G401 (cell line): Measurements from ENCODE around the gene UNG. TPM values are rescaled to one million over a fixed set of nuclear protein-coding genes. Genes with fewer than 3 reads are reported as not detected.
A peak's percentile ranks its signal among the peaks of the same experiment; 100 is the strongest.
"Not testable (repeated sequence)": the region's sequence is repeated elsewhere in the genome, so short reads cannot be mapped to it uniquely, and the experiment has no call there.

Source experiments
- DNase-seq: peaks from one replicate; pipeline ENCODE4 v3.0.0-alpha.2; 2015; ENCODE audit warnings: low spot score
- in situ Hi-C: cut with HindIII; loops from 2 replicates; pipeline ENCODE4 v1.10.0; 2016; ENCODE audit warnings: low sequenced_read_pairs, mixed read lengths
- total RNA-seq: library from RNA; depleted of rRNA; stranded (reverse); fragments of >200 nt; shearing (Covaris generic); gene quantifications from 2 replicates; pipeline ENCODE4 v1.2.3, GENCODE V29; 2014; rRNA removed

UNG gene
- total RNA-seq, 1 experiment from 2014 or later: 94.8 TPM

DNA sequence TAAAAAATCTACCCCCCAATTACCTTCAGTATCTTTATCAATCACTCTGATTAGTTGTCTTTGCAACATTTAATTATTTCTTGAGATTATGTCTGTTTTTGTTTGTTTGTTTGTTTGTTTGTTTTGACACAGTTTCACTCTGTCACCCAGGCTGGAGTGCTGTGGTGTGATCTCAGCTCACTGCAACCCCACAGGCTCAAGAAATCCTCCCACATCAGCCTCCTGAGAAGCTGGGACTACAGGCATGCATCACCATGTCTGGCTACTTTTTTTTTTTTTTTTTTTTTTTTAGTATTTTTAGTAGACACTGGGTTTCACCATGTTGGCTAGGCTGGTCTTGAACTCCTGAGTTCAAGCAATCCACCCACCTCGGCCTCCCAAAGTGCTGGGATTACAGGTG is 49.7 kb downstream of the UNG start:
- DNase-seq, in situ Hi-C loops: not testable (repeated sequence)

DNA sequence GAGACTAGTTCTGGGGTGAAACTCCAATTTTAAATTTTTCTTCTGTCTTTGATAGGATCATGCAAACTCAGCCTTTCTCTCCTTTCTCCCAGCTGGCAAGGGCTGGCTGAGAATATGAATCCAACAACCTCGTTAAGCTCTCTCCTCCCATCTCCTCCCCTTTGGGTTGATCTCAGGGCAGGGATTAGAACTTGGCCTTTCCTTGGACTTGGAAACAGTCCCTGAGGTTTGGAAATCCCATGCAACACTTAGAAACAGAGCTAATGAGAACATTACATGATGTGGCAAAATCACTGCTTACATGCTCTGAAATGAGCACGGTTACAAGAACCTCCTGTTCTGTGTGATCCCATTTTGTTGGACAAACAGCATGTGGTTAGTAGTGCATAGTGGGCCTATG is 50.6 kb downstream of the UNG start:
- in situ Hi-C loops: no loop called here
- no peak for DNase-seq

DNA sequence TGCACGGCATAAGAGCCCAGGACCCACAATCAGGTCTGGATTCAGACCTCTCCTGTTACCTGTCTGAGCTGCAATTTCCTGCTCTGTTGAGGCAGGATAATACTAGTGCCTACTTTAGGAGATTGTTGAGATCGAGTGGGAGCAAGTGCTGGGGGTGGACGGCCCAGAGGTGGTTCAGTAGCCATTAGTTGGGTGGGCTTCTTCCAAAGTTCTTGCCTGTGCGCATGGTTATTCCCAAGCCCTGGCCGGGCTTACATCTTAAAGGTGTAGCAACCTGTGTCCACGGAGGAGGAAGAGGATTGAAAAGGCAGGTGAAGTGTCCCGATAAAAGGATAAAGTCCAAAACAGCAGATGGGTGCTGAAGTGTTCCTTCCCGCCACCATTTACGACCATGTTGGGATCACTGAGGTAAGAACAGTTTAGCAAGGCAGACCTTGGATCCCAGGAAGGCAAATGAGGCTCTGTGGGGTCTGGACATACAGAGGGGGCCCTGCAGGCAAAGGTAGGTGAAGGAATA is 52.8 kb downstream of the UNG start:
- in situ Hi-C loops: no loop called here

DNA sequence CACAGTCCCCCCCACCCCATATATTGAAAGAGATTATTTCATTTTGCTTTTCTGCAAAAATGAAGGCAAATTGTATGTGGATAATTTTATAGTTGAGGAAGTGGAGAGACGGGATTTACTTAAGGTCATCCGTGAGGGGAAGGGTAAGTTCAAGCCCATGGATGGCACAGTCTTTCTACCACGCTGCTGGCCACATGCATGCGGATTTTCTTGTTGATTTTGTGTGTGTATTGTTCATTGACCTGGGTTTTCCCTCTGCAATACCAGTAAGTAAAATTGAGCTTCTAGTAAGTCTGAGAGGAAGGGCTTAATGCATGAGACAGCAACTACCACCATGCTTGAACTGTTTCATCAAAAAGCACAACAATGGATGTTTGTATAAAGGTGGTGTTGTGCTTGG is 54.1 kb downstream of the UNG start:
- in situ Hi-C loops: no loop called here
- DNase-seq: no peak

More for the DNA sequence above, 52.8 kb downstream of the UNG start:
- DNase-seq: no peak

DNA sequence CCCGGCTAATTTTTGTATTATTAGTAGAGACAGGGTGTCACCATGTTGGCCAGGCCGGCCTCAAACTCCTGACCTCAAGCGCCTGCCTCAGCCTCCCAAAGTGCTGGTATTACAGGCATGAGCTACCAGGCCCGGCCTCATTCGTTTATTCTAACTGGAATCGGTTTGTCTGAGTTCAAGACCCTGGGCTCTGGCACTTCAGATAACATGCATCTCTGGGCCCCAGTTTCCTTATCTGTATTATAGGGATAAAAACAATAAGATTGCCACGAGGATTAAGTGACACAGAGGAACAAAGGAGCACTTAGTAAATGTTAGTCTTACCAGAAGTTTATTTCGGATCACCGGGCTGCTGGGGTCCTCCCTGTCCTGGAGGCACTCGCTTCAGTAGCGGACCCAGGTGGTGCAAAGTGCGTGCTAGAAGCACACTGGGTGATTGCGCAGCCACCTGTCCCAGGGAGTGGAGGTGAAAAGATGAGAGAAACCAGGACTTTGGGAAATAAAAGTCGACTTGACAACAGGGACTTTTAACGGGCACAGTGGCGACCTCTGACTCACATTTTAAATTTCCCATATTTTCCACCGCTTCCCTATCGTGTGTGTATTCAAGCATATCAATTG is 56.5 kb downstream of the UNG start:
- DNase-seq: no peak
- in situ Hi-C loops: no loop called here

DNA sequence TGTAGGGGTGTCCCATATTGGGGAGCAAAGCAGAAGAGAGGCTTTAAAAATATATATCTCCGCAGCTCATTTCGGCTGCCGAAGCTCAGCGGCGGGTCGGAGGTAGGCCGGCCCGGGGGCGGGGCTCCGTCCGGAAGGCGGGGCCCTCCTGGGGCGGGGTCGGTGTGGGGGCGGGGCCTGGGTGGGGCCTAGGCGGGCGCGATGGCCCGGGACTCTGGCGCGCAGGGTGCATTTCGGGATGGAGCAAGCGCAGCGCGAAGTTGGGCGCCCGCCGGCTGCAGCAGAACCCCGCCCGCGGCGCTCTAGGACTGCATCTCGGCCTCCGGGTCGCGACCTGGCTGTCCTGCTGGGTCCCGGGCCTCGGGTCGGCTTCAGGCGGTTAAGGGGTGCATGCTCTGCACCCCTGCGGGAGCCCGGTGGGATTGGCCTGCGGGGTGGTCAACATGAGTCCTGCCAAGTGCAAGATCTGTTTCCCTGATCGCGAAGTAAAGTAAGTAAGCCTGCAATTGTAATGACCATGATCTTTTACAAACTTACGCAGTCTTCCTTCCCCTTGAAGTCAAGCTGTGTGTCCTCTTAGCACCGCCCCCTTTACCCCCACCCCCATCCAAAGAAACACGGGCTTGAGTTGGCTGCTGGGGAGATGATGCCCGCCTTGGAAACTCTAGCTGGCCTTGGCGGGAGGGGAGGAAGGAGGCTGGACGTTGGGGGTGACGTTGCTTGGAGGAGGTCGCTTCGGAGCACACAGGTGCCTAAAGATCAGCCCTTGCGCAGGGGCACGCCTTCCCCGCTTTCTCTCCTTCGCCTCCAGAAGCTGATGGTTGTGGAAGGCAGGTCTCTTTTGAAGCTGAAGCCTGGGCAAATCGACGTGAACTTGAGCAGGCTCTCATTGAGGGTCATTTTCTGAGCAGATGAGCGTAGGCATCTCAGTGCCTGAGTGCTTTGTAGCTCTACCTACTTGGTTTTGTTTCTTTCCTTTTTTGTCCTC is 57.3 kb downstream of the UNG start:
- DNase-seq: peak; percentile 86
- in situ Hi-C loops: no loop called here

DNA sequence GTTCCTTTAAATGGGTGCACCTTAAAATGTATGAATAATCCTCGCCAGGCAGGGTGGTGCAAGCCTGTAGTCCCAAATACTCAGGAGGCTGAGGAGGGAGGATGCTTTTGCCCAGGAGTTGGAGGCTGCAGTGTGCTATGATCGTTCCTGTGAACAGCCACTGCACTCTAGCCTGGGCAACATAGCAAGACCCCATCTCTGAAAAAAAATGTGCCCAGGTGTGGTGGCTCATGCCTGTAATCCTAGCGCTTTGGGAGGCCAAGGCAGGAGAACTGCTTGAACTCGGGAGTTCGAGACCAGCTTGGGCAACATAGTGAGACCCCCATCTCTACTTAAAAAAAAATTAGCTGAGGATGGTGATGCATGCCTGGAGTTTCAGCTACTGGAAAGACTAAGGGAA is 58.6 kb downstream of the UNG start:
- DNase-seq: no peak
- in situ Hi-C loops: no loop called here

DNA sequence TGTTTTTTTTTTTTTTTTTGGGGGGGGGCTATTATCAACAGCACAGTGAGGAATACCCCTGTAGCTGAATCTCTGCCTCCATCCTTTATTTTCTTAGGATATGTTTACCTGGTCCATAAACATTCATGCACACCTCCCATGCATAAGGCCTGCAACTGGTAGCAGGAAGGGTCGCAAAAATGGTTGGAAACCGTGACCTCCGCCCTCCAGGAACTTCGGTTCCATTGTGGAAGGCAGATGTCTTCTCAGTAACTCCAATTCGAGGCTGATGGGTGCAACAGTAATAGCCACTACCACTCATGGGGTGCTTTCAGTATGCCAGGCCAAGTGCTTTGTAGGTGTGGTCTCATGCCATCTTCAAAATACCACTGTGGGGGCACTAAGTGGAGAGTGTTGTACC is 59.2 kb downstream of the UNG start:
- no peak for DNase-seq
- in situ Hi-C loops: no loop called here

DNA sequence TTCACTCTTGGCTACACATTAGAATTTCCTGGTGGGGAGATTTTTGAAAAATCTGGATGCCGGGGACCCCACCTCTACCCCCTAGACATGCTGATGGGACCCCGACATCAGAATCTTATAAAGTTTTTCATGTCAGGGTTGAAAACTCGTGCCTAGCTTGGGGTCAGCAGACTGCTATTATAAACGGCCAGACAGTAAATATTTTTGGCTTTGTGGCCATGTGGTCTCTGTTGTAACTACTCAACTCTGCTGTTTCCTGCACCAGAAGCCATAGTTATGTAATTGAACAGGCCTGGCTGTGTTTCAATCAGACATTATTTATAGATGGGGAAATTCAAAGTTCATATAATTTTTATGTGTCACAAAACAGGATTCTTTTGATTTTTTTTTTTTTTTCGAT is 60.6 kb downstream of the UNG start:
- no peak for DNase-seq

DNA sequence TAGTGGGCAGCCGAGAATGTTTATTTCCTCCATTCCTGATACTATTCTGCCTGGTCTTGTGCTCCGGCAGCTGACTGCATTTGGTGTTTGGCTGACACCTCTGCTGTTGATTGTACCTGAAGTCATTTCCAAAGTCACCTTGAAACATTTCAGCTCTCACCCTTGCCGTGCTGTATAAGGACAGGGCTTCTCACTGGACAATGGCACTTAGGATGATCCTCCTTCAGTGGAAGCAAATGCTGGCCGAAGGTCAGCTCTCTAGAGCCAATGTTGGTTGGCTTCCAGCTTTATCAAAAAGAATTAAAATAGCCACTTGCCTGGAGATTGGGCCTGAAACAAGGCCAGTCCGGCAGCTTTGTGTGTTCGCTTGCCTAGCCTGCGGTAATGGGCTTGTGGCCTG is 63.0 kb downstream of the UNG start:
- in situ Hi-C loops: no loop called here
- peak; percentile 42 for DNase-seq

More for the DNA sequence above, 60.6 kb downstream of the UNG start:
- in situ Hi-C loops: no loop called here

Other genes starting within 250 kb of the UNG start
- gene SSH1, start 240.0 kb upstream of the UNG start, total RNA-seq: 34.8 and 45.1 TPM in 2 replicates
- gene DAO, start 217.5 kb upstream of the UNG start, total RNA-seq: 21.5 and 22.1 TPM in 2 replicates
- gene SVOP, start 76.5 kb upstream of the UNG start, total RNA-seq: 0.25 and 1.0 TPM in 2 replicates
- gene USP30, start 45.0 kb upstream of the UNG start, total RNA-seq: 20.5 and 21.6 TPM in 2 replicates
- 47.9 and 54.5 TPM in 2 replicates for gene ALKBH2, start 4.1 kb upstream of the UNG start, total RNA-seq
- 1.7 and 2.6 TPM in 2 replicates for gene ACACB, start 19.0 kb downstream of the UNG start, total RNA-seq
- gene FOXN4, start 211.7 kb downstream of the UNG start, total RNA-seq: 0.43 and 0.78 TPM in 2 replicates